ENCODE measurements around the gene RANBP17. TPM values are rescaled to one million over a fixed set of nuclear protein-coding genes. Genes with fewer than 3 reads are reported as not detected.
A peak's percentile ranks its signal among the peaks of the same experiment; 100 is the strongest.

RANBP17 gene
- total RNA-seq, 2 donors from 2014 or later: 26.6 to 28.0 TPM

DNA sequence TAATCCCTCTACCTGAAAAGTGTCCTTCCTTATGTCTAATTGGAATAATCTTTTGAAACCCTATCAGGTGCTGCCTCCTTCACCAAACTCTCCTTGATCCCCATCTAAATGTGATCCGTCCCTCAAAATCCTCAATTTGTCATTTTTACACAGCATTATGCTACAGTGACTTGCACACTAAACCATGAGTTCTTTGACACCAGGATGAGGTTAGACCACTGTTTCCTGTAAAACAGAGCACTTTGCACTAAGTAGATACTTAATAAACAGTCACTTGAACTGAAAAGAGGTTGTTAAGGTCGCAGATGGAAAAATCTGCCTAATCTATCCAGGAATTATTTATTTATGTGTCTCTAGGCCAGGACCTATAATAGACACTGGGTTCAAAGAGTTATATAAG lies 403.0 kb downstream of the RANBP17 start:
- Histone ChIP-seq H3K4me1 (ENCODE audit: control insufficient read depth, insufficient read depth, low read length) (no peaks in the 10 kb centered on the region), H3K4me3 (ENCODE audit: low read length) (no peak overlapping the region), H3K36me3 (ENCODE audit: control insufficient read depth, insufficient read depth, low read length) (no peaks in the 10 kb centered on the region), H3K27me3 (ENCODE audit: control insufficient read depth, insufficient read depth, low read length, poor library complexity, severe bottlenecking) (no peaks in the 10 kb centered on the region), H3K9me3 (ENCODE audit: control insufficient read depth, low read length) (no peaks in the 10 kb centered on the region), H3K27ac (ENCODE audit: low read depth, low read length) (no peak overlapping the region), H3K9ac (ENCODE audit: extremely low read depth, low read length, poor library complexity, severe bottlenecking) (no peak overlapping the region)
- TF ChIP-seq, protein P1, sequence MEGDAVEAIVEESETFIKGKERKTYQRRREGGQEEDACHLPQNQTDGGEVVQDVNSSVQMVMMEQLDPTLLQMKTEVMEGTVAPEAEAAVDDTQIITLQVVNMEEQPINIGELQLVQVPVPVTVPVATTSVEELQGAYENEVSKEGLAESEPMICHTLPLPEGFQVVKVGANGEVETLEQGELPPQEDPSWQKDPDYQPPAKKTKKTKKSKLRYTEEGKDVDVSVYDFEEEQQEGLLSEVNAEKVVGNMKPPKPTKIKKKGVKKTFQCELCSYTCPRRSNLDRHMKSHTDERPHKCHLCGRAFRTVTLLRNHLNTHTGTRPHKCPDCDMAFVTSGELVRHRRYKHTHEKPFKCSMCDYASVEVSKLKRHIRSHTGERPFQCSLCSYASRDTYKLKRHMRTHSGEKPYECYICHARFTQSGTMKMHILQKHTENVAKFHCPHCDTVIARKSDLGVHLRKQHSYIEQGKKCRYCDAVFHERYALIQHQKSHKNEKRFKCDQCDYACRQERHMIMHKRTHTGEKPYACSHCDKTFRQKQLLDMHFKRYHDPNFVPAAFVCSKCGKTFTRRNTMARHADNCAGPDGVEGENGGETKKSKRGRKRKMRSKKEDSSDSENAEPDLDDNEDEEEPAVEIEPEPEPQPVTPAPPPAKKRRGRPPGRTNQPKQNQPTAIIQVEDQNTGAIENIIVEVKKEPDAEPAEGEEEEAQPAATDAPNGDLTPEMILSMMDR (conservative IDR thresholded peaks at IDR 0.05): no peak
- Mint-ChIP-seq H3K36me3 (ENCODE audit: low read depth) (peaks cover 3% of the 10 kb centered on the region), H3K4me3 (no peak overlapping the region), H3K9me3 (no peaks in the 10 kb centered on the region), H3K4me1 (no peaks in the 10 kb centered on the region), H3K27me3 (ENCODE audit: insufficient read depth) (no peaks in the 10 kb centered on the region), H3K27ac (no peak overlapping the region)
- 89 to 91% methylated on average over 2 of the region's 2 CpGs for WGBS, 2 experiments (ENCODE audit: insufficient coverage in 1 of 2, insufficient read length in 1 of 2)
- no peak for DNase-seq

DNA sequence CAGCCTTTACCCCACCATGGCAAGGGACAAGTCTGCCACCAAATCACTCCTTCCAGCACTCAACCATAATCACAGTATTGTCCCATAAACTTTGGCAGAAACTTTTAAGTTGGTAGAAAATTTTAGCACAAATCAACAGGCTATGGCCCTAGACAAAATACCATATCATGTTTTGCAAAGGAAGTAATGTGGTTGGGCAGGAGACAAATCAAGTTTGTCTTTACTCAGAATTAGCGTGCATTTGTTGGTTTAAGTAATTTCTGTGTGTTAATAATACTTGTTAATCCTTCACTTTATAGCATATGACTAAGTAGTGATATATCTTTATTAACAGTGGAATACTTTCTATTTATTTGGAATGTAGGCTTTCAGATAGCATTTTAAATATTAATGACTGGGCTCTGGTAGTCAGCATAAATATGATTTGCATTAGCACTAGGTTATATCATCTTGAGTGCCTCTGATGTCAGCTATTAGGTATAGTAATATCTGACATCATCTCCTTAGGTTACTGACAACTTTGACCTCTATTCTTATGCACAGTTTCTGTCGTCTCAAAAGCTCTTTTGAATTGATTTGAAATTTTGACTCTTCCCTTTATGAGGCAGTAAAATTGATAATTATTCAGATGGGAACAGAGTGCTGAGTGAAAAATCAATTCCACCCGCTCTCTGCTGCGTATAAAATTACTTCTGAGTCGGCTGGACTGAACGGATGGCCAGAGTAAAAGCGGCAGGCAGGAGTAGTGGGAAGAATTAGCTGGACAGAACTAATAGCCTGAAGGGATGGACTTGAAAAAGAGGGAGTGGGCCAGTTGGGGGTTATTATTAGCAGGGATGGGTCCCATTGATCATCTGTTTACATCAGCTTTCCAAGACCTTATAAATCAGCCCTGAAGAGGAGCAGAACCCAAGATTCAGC lies 407.1 kb downstream of the RANBP17 start:
- H3K27me3 Mint-ChIP-seq (ENCODE audit: insufficient read depth): no peaks in the 10 kb centered on the region
- H3K36me3 ChIP-seq (ENCODE audit: control insufficient read depth, insufficient read depth, low read length): no peaks in the 10 kb centered on the region
- DNase-seq: no peak
- no peak overlapping the region for H3K27ac Mint-ChIP-seq
- H3K4me3 ChIP-seq (ENCODE audit: low read length): no peak overlapping the region
- no peaks in the 10 kb centered on the region for H3K27me3 ChIP-seq (ENCODE audit: control insufficient read depth, insufficient read depth, low read length, poor library complexity, severe bottlenecking)
- WGBS, 2 experiments (ENCODE audit: insufficient coverage in 1 of 2, insufficient read length in 1 of 2): 86 to 92% methylated on average over 5 to 7 of the region's 7 CpGs
- peaks cover 3% of the 10 kb centered on the region for H3K36me3 Mint-ChIP-seq (ENCODE audit: low read depth)
- peaks cover 3% of the 10 kb centered on the region for H3K9me3 ChIP-seq (ENCODE audit: control insufficient read depth, low read length)
- no peaks in the 10 kb centered on the region for H3K4me1 Mint-ChIP-seq
- TF ChIP-seq, protein P1 (conservative IDR thresholded peaks at IDR 0.05): no peak
- H3K4me1 ChIP-seq (ENCODE audit: control insufficient read depth, insufficient read depth, low read length): no peaks in the 10 kb centered on the region
- no peak overlapping the region for H3K9ac ChIP-seq (ENCODE audit: extremely low read depth, low read length, poor library complexity, severe bottlenecking)
- peak overlapping the region; percentile 25 for H3K27ac ChIP-seq (ENCODE audit: low read depth, low read length)
- no peak overlapping the region for H3K4me3 Mint-ChIP-seq
- no peaks in the 10 kb centered on the region for H3K9me3 Mint-ChIP-seq

DNA sequence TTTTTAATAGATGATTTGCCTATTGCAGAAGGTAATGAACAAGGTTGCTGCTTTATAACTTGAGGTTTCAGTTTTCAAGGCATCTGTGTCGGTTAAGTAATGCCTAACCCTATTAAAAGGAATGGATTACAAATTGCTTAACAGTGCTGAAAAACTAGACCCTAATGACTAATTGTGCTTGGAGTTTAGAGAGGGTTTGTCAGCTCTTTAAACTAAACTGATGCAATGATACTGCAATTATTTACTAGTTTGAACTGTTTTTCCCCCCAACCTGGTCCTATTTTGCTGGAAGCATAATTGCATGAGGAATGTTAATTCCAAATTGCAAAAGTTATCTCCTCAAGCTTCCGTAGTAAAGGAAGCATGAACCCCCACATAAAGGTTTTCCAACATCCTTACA lies 407.9 kb downstream of the RANBP17 start:
- no peak for DNase-seq
- no peaks in the 10 kb centered on the region for H3K27me3 ChIP-seq (ENCODE audit: control insufficient read depth, insufficient read depth, low read length, poor library complexity, severe bottlenecking)
- no peaks in the 10 kb centered on the region for H3K9me3 Mint-ChIP-seq
- H3K4me3 ChIP-seq (ENCODE audit: low read length): no peak overlapping the region
- no peaks in the 10 kb centered on the region for H3K4me1 Mint-ChIP-seq
- H3K27me3 Mint-ChIP-seq (ENCODE audit: insufficient read depth): no peaks in the 10 kb centered on the region
- H3K36me3 ChIP-seq (ENCODE audit: control insufficient read depth, insufficient read depth, low read length): no peaks in the 10 kb centered on the region
- H3K36me3 Mint-ChIP-seq (ENCODE audit: low read depth): peaks cover 3% of the 10 kb centered on the region
- TF ChIP-seq, protein P1 (conservative IDR thresholded peaks at IDR 0.05): no peak
- no peaks in the 10 kb centered on the region for H3K4me1 ChIP-seq (ENCODE audit: control insufficient read depth, insufficient read depth, low read length)
- H3K27ac ChIP-seq (ENCODE audit: low read depth, low read length): peak overlapping the region; percentile 25
- H3K9ac ChIP-seq (ENCODE audit: extremely low read depth, low read length, poor library complexity, severe bottlenecking): no peak overlapping the region
- no peak overlapping the region for H3K4me3 Mint-ChIP-seq
- H3K9me3 ChIP-seq (ENCODE audit: control insufficient read depth, low read length): peaks cover 3% of the 10 kb centered on the region
- no peak overlapping the region for H3K27ac Mint-ChIP-seq
- WGBS, 2 experiments (ENCODE audit: insufficient coverage in 1 of 2, insufficient read length in 1 of 2): 83 to 100% methylated on average over 1 to 2 of the region's 2 CpGs
